Endothelial cell of umbilical vein (primary cell): Measurements from ENCODE around the gene BCAN. TPM values are rescaled to one million over a fixed set of nuclear protein-coding genes. Genes with fewer than 3 reads are reported as not detected.
A peak's percentile ranks its signal among the peaks of the same experiment; 100 is the strongest.

Experiments
- BruUV-seq: library from RNA; stranded (reverse); fragments of 400-500 nt; replicated peaks from 2 replicates; lab custom pipeline; 2021; lab: Mats Ljungman, UMichigan
- CTCF ChIA-PET: fragments of 300-600, 350-600 bp; sonication (Branson Sonifier 250); formaldehyde crosslinking; loops from one replicate; lab custom pipeline; 2021; ENCODE audit warnings: antibody characterized with exemption, inconsistent platforms; lab: Charles Lee
- POLR2A ChIA-PET: fragments of 300-600, 350-600 bp; sonication (Branson Sonifier 250); formaldehyde crosslinking; loops from one replicate; lab custom pipeline; 2021; ENCODE audit warnings: antibody characterized with exemption, inconsistent platforms; lab: Charles Lee
- DNase-seq: peaks from one replicate; pipeline ENCODE4 v3.0.0-alpha.2; 2011; ENCODE audit warnings: low read depth, low spot score
- FAIRE-seq: peaks from 2 replicates; lab custom pipeline; 2011; peaks lifted over from hg19 to GRCh38; lab: Jason Lieb, UNC
- H2AFZ ChIP-seq: 2 replicates; pipeline ENCODE4 v1.6.0; 2012; ENCODE audit warnings: low read depth, low read length, control low read depth, inconsistent platforms
- H3K27ac ChIP-seq: 2 replicates; pipeline ENCODE4 v1.5.1; 2011; ENCODE audit warnings: low read depth, mild to moderate bottlenecking, control low read depth, low read length, moderate library complexity; ENCODE audit not compliant: insufficient read depth
- H3K27me3 ChIP-seq, 2 experiments: 2 replicates each; pipeline versions ENCODE4 v1.6.0 to v1.6.1; 2011; ENCODE audit warnings: low read length in 2 of 2, mixed read lengths in 1 of 2; ENCODE audit not compliant: control insufficient read depth in 2 of 2, insufficient read depth in 2 of 2
- H3K36me3 ChIP-seq, 2 experiments: 2 replicates in 1 of 2; 3 replicates in 1 of 2; pipeline ENCODE4 v1.5.1; 2011; ENCODE audit warnings: low read length in 2 of 2, mild to moderate bottlenecking in 1 of 2, moderate library complexity in 1 of 2; ENCODE audit not compliant: control insufficient read depth in 2 of 2, insufficient read depth in 2 of 2; ENCODE audit errors: extremely low read depth in 1 of 2
- H3K4me1 ChIP-seq: 3 replicates; pipeline ENCODE4 v1.5.1; 2011; ENCODE audit warnings: mild to moderate bottlenecking, low read length; ENCODE audit not compliant: control insufficient read depth, insufficient read depth; ENCODE audit errors: extremely low read depth
- H3K4me2 ChIP-seq: 2 replicates; pipeline ENCODE4 v1.6.1; 2011; ENCODE audit warnings: low read length, control low read depth, mixed read lengths; ENCODE audit not compliant: insufficient read depth
- H3K4me3 ChIP-seq, 3 experiments: fragments of 200-600 bp in 1 of 3; sonication (generic), shearing (Covaris generic) in 1 of 3; replicated peaks in 1 of 3; 2 replicates each; pipeline ENCODE4 v1.5.1; 2011 to 2016; ENCODE audit warnings: control low read depth in 3 of 3, low read length in 3 of 3, mild to moderate bottlenecking in 2 of 3, inconsistent platforms in 1 of 3, low read depth in 1 of 3, moderate library complexity in 1 of 3; ENCODE audit not compliant: insufficient read depth in 1 of 3
- H3K79me2 ChIP-seq: 2 replicates; pipeline ENCODE4 v1.6.0; 2012; ENCODE audit warnings: low read length, inconsistent platforms; ENCODE audit not compliant: control insufficient read depth, insufficient read depth
- H3K9ac ChIP-seq: replicated peaks from 2 replicates; pipeline ENCODE3; 2011; ENCODE audit warnings: low read length, control low read depth; ENCODE audit not compliant: insufficient read depth; ENCODE audit errors: extremely low read depth
- H3K9me1 ChIP-seq: replicated peaks from 3 replicates; pipeline ENCODE4 v1.6.0; 2011; ENCODE audit warnings: mild to moderate bottlenecking, low read length; ENCODE audit not compliant: control insufficient read depth, insufficient read depth; ENCODE audit errors: extremely low read depth
- H3K9me3 ChIP-seq: replicated peaks from 2 replicates; pipeline ENCODE4 v1.5.1; 2012; ENCODE audit warnings: low read length, inconsistent platforms; ENCODE audit not compliant: control insufficient read depth, insufficient read depth
- H4K20me1 ChIP-seq: replicated peaks from 2 replicates; pipeline ENCODE3; 2011; ENCODE audit warnings: mild to moderate bottlenecking, low read length; ENCODE audit not compliant: control insufficient read depth, insufficient read depth; ENCODE audit errors: extremely low read depth
- EZH2 ChIP-seq: IDR thresholded peaks from 2 replicates; pipeline ENCODE4 v1.6.1; 2012; ENCODE audit warnings: borderline replicate concordance, low read depth, mild to moderate bottlenecking, moderate library complexity, low read length, inconsistent platforms; ENCODE audit not compliant: severe bottlenecking
- FOS ChIP-seq: IDR thresholded peaks from 2 replicates; pipeline ENCODE4 v1.6.1; 2011; ENCODE audit warnings: mild to moderate bottlenecking, low read length, moderate library complexity, borderline replicate concordance; ENCODE audit not compliant: insufficient read depth
- GATA2 ChIP-seq: IDR thresholded peaks from 2 replicates; pipeline ENCODE4 v1.7.0; 2011; ENCODE audit warnings: low read depth, mild to moderate bottlenecking, moderate library complexity, mixed read lengths, low read length; ENCODE audit not compliant: insufficient read length, insufficient read depth
- JUN ChIP-seq: IDR thresholded peaks from 2 replicates; pipeline ENCODE4 v1.6.1; 2011; ENCODE audit warnings: borderline replicate concordance, low read depth; ENCODE audit not compliant: insufficient read length, insufficient read depth
- MYC ChIP-seq: IDR thresholded peaks from one replicate; pipeline ENCODE4 v1.6.1; 2011; ENCODE audit warnings: mild to moderate bottlenecking, low read depth, low read length
- POLR2A ChIP-seq: IDR thresholded peaks from 2 replicates; pipeline ENCODE4 v1.6.1; 2012; ENCODE audit warnings: low read depth, mild to moderate bottlenecking, control low read depth, low read length
- POLR2AphosphoS5 ChIP-seq: IDR thresholded peaks from 2 replicates; pipeline ENCODE4 v1.6.1; 2012; ENCODE audit warnings: low read depth, mild to moderate bottlenecking, control low read depth, low read length, moderate library complexity; ENCODE audit not compliant: insufficient read depth
- dilution Hi-C: fragments of 300-500 bp; cut with MboI; formaldehyde crosslinking; loops from one replicate; pipeline ENCODE4 v1.15.0; 2019; ENCODE audit warnings: low sequenced_read_pairs; ENCODE audit not compliant: extremely low pct_ligation_motif_present
- intact Hi-C: fragments of 100-400 bp; cut with micrococcal nuclease; formaldehyde crosslinking; loops from one replicate; pipeline ENCODE4 v1.10.0; 2022
- polyA plus RNA-seq, 4 experiments: library from polyadenylated mRNA; depleted of rRNA in 3 of 4; stranded (reverse) in 3 of 4; unstranded in 1 of 4; fragments of >200 nt; gene quantifications; 2 replicates each; pipeline versions ENCODE4 v1.2.1 to v1.2.3, GENCODE V29; 2011 to 2012; ENCODE audit warnings: missing spikeins in 1 of 4
- total RNA-seq: library from RNA; stranded (reverse); gene quantifications from 2 replicates; pipeline ENCODE4 v1.2.3, GENCODE V29; 2021
- TF ChIP-seq, protein P1 (sequence below), 2 donors: IDR thresholded peaks; 1 replicate in 1 of 2; 2 replicates in 1 of 2; pipeline ENCODE4 v1.5.1; 2011; ENCODE audit warnings: low read length in 2 of 2, mild to moderate bottlenecking in 2 of 2, moderate library complexity in 2 of 2, control low read depth in 1 of 2, inconsistent platforms in 1 of 2, low read depth in 1 of 2; ENCODE audit not compliant: insufficient read depth in 1 of 2; ENCODE audit errors: extremely low read depth in 1 of 2
- TF ChIP-seq, protein P2 (sequence below): IDR thresholded peaks from 2 replicates; pipeline ENCODE4 v1.6.1; 2011; ENCODE audit not compliant: insufficient read depth, insufficient read length

The BCAN gene
- total and polyA plus RNA-seq, 2 donors (not counting 3 experiments of a cell fraction or from before 2014, with no cell fraction given): 0.15 TPM; not detected in 1

DNA sequence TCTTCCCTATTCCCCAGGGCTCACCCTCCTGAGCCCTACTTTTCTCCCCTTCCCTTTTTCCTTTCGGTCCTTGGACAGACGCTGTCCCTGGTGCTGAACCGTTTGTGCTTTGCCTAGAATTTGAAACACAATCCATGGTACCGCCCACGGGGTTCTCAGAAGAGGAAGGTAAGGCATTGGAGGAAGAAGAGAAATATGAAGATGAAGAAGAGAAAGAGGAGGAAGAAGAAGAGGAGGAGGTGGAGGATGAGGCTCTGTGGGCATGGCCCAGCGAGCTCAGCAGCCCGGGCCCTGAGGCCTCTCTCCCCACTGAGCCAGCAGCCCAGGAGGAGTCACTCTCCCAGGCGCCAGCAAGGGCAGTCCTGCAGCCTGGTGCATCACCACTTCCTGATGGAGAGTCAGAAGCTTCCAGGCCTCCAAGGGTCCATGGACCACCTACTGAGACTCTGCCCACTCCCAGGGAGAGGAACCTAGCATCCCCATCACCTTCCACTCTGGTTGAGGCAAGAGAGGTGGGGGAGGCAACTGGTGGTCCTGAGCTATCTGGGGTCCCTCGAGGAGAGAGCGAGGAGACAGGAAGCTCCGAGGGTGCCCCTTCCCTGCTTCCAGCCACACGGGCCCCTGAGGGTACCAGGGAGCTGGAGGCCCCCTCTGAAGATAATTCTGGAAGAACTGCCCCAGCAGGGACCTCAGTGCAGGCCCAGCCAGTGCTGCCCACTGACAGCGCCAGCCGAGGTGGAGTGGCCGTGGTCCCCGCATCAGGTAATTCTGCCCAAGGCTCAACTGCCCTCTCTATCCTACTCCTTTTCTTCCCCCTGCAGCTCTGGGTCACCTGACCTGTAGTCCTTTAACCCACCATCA, 10.4 kb downstream of the BCAN start:
- Histone ChIP-seq H2AFZ (no peak overlapping the region), H3K27ac (no peak overlapping the region), H3K9me3 (no peaks in the 10 kb centered on the region), H3K4me1 (peaks cover 7% of the 10 kb centered on the region), H3K4me3 (no peak overlapping the region), H3K9me1 (no peaks in the 10 kb centered on the region), H4K20me1 (no peaks in the 10 kb centered on the region), H3K4me2 (no peak overlapping the region), H3K36me3 (no peaks in the 10 kb centered on the region), H3K79me2 (no peaks in the 10 kb centered on the region), H3K27me3 (peaks cover 10 to 15% of the 10 kb centered on the region in 2 experiments), H3K9ac (no peak overlapping the region)
- intact Hi-C loops: no loop called here
- peak; percentile 82 for FAIRE-seq
- BruUV-seq: no TSS peak
- POLR2A ChIA-PET: no interaction called here
- CTCF ChIA-PET: interaction anchor here (1.5 to 4.7 kb wide), 2 partner anchors 24 to 25 kb away, joined by 8 to 39 read pairs; no protein-coding TSS in a partner anchor
- TF ChIP-seq POLR2A (no peak), MYC (no peak), EZH2 (no peak), POLR2AphosphoS5 (no peak), GATA2 (no peak), FOS (no peak), JUN (no peak)
- TF ChIP-seq, protein P1, sequence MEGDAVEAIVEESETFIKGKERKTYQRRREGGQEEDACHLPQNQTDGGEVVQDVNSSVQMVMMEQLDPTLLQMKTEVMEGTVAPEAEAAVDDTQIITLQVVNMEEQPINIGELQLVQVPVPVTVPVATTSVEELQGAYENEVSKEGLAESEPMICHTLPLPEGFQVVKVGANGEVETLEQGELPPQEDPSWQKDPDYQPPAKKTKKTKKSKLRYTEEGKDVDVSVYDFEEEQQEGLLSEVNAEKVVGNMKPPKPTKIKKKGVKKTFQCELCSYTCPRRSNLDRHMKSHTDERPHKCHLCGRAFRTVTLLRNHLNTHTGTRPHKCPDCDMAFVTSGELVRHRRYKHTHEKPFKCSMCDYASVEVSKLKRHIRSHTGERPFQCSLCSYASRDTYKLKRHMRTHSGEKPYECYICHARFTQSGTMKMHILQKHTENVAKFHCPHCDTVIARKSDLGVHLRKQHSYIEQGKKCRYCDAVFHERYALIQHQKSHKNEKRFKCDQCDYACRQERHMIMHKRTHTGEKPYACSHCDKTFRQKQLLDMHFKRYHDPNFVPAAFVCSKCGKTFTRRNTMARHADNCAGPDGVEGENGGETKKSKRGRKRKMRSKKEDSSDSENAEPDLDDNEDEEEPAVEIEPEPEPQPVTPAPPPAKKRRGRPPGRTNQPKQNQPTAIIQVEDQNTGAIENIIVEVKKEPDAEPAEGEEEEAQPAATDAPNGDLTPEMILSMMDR (IDR thresholded peaks at IDR 0.05; ENCODE audit: extremely low read depth in 1 of 2, insufficient read depth in 1 of 2, low read depth in 1 of 2, low read length in 2 of 2): no peak
- TF ChIP-seq, protein P2, sequence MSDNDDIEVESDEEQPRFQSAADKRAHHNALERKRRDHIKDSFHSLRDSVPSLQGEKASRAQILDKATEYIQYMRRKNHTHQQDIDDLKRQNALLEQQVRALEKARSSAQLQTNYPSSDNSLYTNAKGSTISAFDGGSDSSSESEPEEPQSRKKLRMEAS: no peak
- DNase-seq: peak; percentile 29
- dilution Hi-C loops: no loop called here
